GM18520 (cell line): ENCODE measurements around the gene KITLG.
"Not testable (repeated sequence)": the region's sequence is repeated elsewhere in the genome, so short reads cannot be mapped to it uniquely, and the experiment has no call there.

Experiments
- ATAC-seq: cut with Tn5 transposase; IDR thresholded peaks from one replicate; pipeline ENCODE4 v1.9.1; 2021; ENCODE audit not compliant: unreplicated experiment

KITLG gene

GRCh38 chr12:88580051-88580871, at the start of gene KITLG:
KITLG (minus strand) TSS chr12:88580471; CDS start chr12:88580278, 193 bp downstream.
- ATAC-seq = no peak

GRCh38 chr12:88628856-88629509, 48.7 kb upstream of the KITLG start:
- ATAC-seq = no peak

- not testable (repeated sequence) for ATAC-seq
Observed at GRCh38 chr12:88628035-88628434, 47.8 kb upstream of the KITLG start.

GRCh38 chr12:88627501-88627900, 47.2 kb upstream of the KITLG start:
- no peak for ATAC-seq

- ATAC-seq = no peak
Observed at GRCh38 chr12:88625356-88625755, 45.1 kb upstream of the KITLG start.

- ATAC-seq = no peak
Observed at GRCh38 chr12:88624911-88625310, 44.6 kb upstream of the KITLG start.

- no peak for ATAC-seq
Observed at GRCh38 chr12:88623777-88624548, 43.7 kb upstream of the KITLG start.

GRCh38 chr12:88617352-88617751, 37.1 kb upstream of the KITLG start:
- no peak for ATAC-seq

- ATAC-seq = no peak
Observed at GRCh38 chr12:88615490-88615889, 35.2 kb upstream of the KITLG start.

GRCh38 chr12:88604646-88605045, 24.4 kb upstream of the KITLG start:
- ATAC-seq = no peak

- ATAC-seq = no peak
Observed at GRCh38 chr12:88600272-88600671, 20.0 kb upstream of the KITLG start.

- no peak for ATAC-seq
Observed at GRCh38 chr12:88597365-88597764, 17.1 kb upstream of the KITLG start.

- ATAC-seq = no peak
Observed at GRCh38 chr12:88595697-88596096, 15.4 kb upstream of the KITLG start.

GRCh38 chr12:88594780-88595179, 14.5 kb upstream of the KITLG start:
- ATAC-seq = no peak

GRCh38 chr12:88591343-88591742, 11.1 kb upstream of the KITLG start:
- no peak for ATAC-seq

GRCh38 chr12:88590851-88591250, 10.6 kb upstream of the KITLG start:
- no peak for ATAC-seq

GRCh38 chr12:88585077-88585476, 4.8 kb upstream of the KITLG start:
- ATAC-seq = no peak

GRCh38 chr12:88579601-88580050, 645 bp downstream of the KITLG start:
- ATAC-seq = no peak

GRCh38 chr12:88579161-88579517, 1.1 kb downstream of the KITLG start:
- ATAC-seq = no peak

- ATAC-seq = no peak
Observed at GRCh38 chr12:88578276-88579160, 1.8 kb downstream of the KITLG start.

GRCh38 chr12:88577537-88577936, 2.7 kb downstream of the KITLG start:
- ATAC-seq = no peak
